NCI-H524 (cell line): ENCODE results near the gene HMGN5.

Experiments used
- DNase-seq, 2 experiments: peaks; one replicate each; lab custom pipeline; 2025; lab: John Stamatoyannopoulos, UW

HMGN5 gene

DNA sequence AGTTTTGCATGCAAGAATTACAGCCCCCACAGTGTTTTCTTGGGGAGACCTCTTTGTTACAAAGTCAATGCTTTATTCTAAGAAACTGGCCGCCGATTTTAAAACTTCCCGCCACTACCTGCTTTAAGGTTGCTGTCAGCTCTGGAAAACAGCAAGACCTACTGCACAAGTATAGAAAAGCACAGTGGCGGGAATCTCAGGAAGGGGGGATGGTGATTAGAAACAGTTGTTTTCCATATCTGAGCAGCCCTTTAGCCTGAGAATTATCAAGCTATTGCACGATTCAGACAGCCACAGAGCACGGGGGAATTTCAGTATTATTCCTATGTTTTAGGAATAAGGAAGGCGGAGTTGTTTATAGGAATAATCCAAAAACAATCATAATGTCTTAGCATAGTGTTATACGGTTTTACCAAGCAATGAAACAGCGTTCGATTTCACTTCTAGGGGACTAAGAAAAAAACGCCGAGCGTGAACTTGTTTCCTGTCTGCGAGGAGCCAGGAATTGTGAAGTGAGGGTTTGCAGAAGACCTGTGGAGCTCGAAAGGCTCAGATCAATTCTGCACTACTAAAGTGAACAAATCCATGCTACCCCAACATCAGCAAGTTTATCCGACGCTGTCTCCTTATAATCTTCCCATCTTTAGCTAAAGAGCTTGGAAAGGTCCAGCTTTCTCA lies 81.3 kb downstream of the HMGN5 start:
- DNase-seq = peak; percentile 33 to 46

DNA sequence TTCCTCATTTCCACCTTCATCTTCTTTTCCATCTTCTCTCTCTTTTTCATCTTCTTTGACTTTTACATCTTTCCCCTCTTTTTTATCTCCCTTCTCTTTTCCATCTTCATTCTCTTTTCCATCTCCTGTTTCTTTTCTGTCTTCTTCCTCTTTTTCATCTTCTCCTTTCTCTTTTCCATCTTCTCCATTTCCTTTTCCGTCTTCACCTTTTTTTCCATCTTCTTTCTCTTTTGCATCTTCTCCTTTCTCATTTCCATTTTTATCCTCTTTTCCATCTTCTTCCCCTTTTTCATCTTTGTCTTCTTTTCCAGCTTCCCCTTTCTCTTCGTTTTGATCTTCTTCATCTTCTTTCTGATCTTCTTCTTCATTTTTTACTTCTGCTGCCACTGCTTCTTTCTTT lies 87.0 kb downstream of the HMGN5 start:
- no peak for DNase-seq

DNA sequence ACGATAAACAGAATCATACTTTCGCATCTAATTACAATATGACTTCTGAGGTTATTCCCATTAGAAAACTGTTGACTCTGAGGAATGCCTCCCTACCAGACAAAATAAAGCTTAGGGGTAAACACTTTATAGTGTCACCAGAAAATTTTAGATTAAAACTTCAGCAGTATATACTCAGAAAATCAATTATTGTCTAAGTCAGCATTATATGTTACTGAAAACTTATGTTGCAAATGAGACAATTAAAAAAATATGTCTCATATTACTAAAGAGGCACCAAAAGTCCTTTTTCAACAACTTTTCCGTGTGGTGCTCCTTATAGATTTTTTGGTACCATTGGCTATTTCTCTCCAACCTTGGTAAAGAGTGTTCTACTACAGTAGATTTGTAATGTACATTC lies 91.4 kb downstream of the HMGN5 start:
- DNase-seq = no peak

DNA sequence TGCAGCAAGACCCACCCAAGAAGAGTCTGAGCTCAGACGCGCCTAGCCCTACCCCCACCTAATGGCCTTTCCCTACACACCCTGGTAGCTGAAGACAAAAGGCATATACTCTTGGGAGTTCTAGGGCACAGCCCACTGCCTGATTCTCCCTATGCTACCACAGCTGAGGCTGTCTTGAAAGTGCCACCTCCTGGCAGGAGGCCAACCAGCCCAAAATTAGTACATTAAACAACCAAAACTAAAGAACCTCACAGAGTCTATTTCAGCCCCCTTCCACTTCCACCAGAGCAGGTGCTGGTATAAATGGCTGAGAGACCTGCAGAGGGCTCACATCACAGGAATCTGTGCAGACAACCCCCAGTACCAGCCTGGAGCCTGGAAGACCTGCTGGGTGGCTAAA lies 119.1 kb downstream of the HMGN5 start:
- no peak for DNase-seq
